Osteocyte (in vitro differentiated cells): ENCODE measurements around the gene ABCA6. TPM values are rescaled to one million over a fixed set of nuclear protein-coding genes. Genes with fewer than 3 reads are reported as not detected.

Source experiments
- DNase-seq: peaks from one replicate; pipeline ENCODE4 v3.0.0; 2021; ENCODE audit warnings: mixed read lengths; ENCODE audit not compliant: unreplicated experiment; ENCODE audit errors: extremely low spot score
- H3K27ac Mint-ChIP-seq: one replicate; pipeline ENCODE4 v1.8.0; 2021; ENCODE audit warnings: mild to moderate bottlenecking, mixed read lengths; ENCODE audit not compliant: unreplicated experiment
- H3K27me3 Mint-ChIP-seq: one replicate; pipeline ENCODE4 v1.8.0; 2021; ENCODE audit warnings: mixed read lengths; ENCODE audit not compliant: unreplicated experiment
- H3K36me3 Mint-ChIP-seq: one replicate; pipeline ENCODE4 v1.8.0; 2021; ENCODE audit warnings: mixed read lengths; ENCODE audit not compliant: unreplicated experiment
- H3K4me1 Mint-ChIP-seq: one replicate; pipeline ENCODE4 v1.8.0; 2021; ENCODE audit warnings: mixed read lengths; ENCODE audit not compliant: unreplicated experiment
- H3K4me3 Mint-ChIP-seq: one replicate; pipeline ENCODE4 v1.8.0; 2021; ENCODE audit warnings: mild to moderate bottlenecking, moderate library complexity, mixed read lengths; ENCODE audit not compliant: unreplicated experiment
- H3K9me3 Mint-ChIP-seq: one replicate; pipeline ENCODE4 v1.8.0; 2021; ENCODE audit warnings: mixed read lengths; ENCODE audit not compliant: unreplicated experiment
- CTCF ChIP-seq: fragments of 200-600 bp; sonication (generic); IDR thresholded peaks from 2 replicates; pipeline ENCODE4 v1.5.0; 2021; ENCODE audit warnings: antibody characterized with exemption, mild to moderate bottlenecking, moderate library complexity
- total RNA-seq: library from RNA; stranded (reverse); gene quantifications from 2 replicates; pipeline ENCODE4 v1.2.1, GENCODE V29; 2021

The ABCA6 gene
- total RNA-seq, 1 donor from 2014 or later = 1.2 TPM

DNA sequence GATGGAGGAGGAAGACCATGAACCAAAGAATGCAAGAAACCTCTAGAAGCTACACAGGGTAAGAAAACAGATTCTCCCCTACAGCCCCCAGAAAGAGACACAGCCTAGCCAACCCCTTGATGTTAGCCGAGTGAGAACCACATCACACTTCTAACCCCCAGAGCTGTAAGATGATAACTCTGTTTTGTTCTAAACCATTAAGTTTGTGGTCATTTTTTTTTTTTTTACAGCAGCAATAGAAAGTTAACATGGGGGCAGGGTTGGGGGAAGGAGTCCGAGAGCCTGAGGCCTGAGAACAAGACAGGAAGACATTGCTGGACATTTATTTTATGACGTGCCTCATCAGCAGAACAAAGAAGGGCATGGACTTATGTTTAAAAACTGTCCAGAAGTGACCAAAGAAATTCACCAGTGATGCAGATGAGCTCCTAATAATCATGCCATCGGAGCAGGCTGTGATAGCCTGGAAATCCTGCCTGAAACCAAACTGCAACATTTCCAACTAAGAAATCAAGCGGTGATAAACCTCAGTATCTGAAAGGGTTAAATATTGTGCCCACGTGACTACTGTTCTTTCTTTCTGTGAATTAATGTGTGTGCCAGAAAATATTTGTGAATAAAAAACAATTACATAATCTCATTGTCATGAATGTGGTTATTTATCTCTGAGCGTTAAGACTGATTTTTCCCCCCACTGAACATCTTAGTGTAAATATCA lies 82.1 kb downstream of the ABCA6 start:
- no peak for DNase-seq
- peak overlapping the region; percentile 40 for H3K27ac Mint-ChIP-seq
- no peak overlapping the region for H3K4me3 Mint-ChIP-seq
- TF ChIP-seq CTCF = no peak
- H3K9me3 Mint-ChIP-seq = peaks cover 28% of the 10 kb centered on the region
- peaks cover 36% of the 10 kb centered on the region for H3K4me1 Mint-ChIP-seq
- no peaks in the 10 kb centered on the region for H3K27me3 Mint-ChIP-seq
- H3K36me3 Mint-ChIP-seq = peaks cover 10% of the 10 kb centered on the region

GRCh38 chr17:69058165-69058564 lies 83.5 kb downstream of the ABCA6 start:
- H3K4me1 Mint-ChIP-seq = peaks cover 47% of the 10 kb centered on the region
- H3K27me3 Mint-ChIP-seq = no peaks in the 10 kb centered on the region
- H3K9me3 Mint-ChIP-seq = peaks cover 35% of the 10 kb centered on the region
- DNase-seq = no peak
- H3K36me3 Mint-ChIP-seq = peaks cover 10% of the 10 kb centered on the region
- TF ChIP-seq CTCF = no peak
- H3K27ac Mint-ChIP-seq = no peak overlapping the region
- no peak overlapping the region for H3K4me3 Mint-ChIP-seq

DNA sequence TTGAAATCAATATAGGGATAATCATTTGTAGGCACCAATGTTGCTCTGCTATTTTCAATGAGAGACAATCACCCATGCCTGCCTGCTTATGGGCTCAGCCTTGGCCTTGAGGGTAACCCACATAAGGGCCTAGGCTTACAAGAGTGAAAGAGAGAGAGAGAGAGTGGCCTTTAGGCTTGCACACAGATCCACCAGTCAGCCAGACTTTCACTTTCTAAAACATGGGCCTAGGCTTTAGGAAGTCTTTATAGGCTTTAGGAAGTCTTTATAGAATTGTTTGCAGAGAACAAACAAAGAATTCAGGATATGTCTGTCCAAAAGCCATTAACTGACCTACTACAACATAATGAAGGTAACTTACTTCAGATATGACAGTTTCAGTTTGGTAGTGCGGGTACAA lies 84.4 kb downstream of the ABCA6 start:
- peaks cover 10% of the 10 kb centered on the region for H3K36me3 Mint-ChIP-seq
- no peak for DNase-seq
- no peaks in the 10 kb centered on the region for H3K27me3 Mint-ChIP-seq
- no peak overlapping the region for H3K27ac Mint-ChIP-seq
- H3K4me1 Mint-ChIP-seq = peaks cover 47% of the 10 kb centered on the region
- H3K4me3 Mint-ChIP-seq = no peak overlapping the region
- no peak for TF ChIP-seq CTCF
- H3K9me3 Mint-ChIP-seq = peaks cover 35% of the 10 kb centered on the region

- TF ChIP-seq CTCF = no peak
- no peaks in the 10 kb centered on the region for H3K27me3 Mint-ChIP-seq
- peaks cover 43% of the 10 kb centered on the region for H3K4me1 Mint-ChIP-seq
- no peak overlapping the region for H3K27ac Mint-ChIP-seq
- no peak for DNase-seq
- no peak overlapping the region for H3K4me3 Mint-ChIP-seq
- peaks cover 10% of the 10 kb centered on the region for H3K36me3 Mint-ChIP-seq
- peaks cover 40% of the 10 kb centered on the region for H3K9me3 Mint-ChIP-seq
Observed at GRCh38 chr17:69056179-69056823, 85.4 kb downstream of the ABCA6 start.

DNA sequence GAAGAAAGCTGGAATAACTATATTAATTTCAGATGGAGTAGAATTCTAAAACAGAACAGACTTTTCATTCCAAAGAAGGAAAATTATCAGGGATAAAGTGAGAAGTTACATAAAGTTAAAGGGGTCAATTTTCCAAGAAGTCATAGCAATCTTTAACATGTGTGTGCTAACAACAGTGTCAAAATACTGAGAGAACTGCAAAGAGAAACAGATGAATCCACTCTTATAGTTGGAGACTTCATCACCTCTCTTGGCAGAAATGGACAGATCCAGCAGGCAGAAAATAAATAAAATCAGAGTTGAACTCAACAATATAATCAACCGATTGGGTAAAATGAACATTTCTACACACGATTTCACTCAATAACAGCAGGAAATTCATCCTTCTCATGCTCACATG lies 86.4 kb downstream of the ABCA6 start:
- Mint-ChIP-seq H3K4me1 (peaks cover 44% of the 10 kb centered on the region), H3K4me3 (no peak overlapping the region), H3K9me3 (peaks cover 40% of the 10 kb centered on the region), H3K27me3 (no peaks in the 10 kb centered on the region), H3K27ac (no peak overlapping the region), H3K36me3 (peaks cover 10% of the 10 kb centered on the region)
- no peak for TF ChIP-seq CTCF
- DNase-seq = no peak
